HG03066 (cell line): ENCODE results near the gene B3GALT5.

Source experiments
- ATAC-seq: cut with Tn5 transposase; IDR thresholded peaks from one replicate; pipeline ENCODE4 v1.9.1; 2021; ENCODE audit warnings: low read depth; ENCODE audit not compliant: unreplicated experiment

The B3GALT5 gene

DNA sequence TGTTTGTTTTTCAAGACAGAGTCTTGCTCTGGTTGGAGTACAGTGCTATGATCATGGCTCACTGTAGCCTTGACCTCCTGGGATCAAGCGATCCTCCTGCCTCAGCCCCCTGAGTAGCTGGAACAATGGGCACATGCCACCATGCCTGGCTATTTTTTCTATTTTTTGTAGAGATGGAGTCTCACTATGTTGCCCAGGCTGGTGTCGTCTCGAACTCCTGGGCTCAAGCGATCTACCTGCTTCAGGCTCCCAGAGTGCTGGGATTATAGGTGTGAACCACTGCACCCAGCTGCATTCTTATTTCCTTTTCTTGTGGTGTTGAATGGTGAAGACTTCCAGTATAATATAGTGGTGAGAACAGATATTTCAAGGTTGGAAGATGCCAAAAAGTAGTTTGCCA, 28.0 kb downstream of the B3GALT5 start:
- no peak for ATAC-seq

DNA sequence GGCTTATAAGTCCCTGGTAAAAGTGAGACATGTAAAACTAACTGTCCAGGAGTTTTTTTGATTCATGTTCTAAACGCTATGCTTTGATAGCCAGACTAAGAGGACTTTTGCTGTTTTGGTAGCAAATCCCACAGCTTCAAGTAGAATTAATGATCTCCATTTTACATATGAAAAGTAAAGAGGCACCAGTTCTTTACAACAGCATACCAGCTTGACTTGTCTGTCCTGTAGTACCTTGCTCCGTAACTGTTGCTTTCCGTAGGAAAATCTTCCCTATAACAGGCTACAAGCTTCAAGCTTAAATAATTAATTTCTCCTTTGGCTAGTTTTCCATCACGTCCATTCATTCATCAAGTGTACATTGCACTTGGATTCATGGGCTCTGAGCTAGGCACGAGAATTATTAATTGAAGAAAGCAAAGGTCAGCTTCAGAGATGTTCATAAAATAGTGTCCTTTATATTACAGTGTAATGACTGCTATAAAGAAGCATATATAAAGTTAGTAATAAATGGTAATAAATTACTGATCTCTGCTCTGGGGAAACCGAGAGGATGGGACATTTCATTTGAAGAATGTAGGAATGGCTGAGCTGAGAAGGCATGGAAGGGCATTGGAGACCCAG, 29.2 kb downstream of the B3GALT5 start:
- no peak for ATAC-seq

DNA sequence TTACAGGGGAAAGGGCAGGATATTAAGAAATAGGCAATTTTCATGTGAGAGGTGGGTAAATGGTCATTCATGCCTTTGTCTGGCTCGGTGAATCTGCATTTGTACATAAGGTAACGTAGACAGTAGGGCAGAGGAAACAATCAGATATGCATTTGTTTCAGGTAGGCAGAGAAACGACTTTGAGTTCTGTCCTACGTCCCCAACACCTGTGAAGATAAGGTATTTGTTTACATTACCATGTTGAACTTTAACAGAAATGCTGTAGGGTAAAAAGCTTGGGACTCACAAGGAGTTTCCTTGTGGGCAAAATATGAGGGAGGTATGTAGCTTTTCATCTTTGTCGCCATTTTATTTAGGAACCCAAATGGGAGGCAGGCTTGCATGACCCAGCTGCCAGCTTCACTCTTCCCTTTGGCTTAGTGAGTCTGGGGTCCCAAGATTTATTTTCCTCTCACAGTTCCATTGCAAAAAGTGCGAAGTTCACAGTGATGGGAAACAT, 31.4 kb downstream of the B3GALT5 start:
- no peak for ATAC-seq

DNA sequence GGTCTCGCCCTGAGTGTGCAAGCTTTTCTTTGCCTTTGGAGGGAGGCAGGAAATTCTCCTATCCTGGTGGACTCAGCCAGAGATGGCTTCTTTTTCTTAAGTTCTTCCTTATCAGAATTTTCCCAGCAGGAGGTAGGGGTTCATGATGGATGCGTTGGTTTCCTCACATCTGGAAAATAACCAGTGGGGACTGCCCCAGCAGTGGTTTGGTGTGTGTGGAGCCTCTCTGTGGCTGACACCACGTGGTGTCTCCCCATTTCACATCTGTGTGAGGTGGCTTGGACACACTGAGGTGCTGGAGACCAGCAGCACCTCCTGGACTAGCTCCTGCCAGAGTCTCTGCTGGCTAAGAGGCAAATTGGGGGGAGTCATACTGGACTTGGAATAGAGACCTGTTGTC, 32.6 kb downstream of the B3GALT5 start:
- ATAC-seq, result no peak

DNA sequence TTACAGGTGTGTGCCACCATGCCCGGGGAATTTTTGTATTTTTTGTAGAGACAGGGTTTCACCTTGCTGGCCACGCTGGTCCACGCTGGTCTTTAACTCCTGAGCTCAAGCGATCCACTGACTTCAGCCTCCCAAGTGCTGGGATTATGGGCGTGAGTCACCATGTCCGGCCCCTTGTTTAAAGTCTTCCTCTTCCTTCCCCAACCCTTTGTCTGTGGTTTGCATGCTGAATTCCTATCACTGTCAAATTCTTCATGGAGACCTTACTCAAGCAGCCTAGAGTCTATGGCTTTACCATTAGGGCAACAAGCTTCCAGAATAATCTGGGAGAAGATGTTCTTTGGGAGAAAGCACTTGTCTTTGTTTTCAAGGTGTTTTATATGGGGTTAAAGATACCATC, 34.7 kb downstream of the B3GALT5 start:
- ATAC-seq, result no peak

DNA sequence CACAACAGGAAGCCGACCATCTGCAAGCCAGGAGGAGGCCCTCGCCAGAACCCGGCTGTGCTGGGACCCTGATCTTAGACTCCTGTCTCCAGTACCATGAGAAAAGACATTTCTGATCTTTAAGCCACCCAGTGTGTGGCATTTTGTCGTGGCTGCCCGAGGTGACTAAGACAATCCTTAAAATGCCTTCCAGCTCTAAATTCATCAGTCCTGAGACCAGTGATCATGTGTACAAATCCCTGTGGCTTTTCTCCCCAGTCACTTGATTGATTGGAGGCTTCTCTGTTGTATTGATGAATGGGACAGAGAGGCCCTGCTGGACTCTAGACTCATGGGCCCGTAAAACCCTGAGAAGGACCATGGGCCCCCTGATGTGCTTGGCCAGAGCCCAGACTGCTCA, 36.1 kb downstream of the B3GALT5 start:
- ATAC-seq, result no peak

DNA sequence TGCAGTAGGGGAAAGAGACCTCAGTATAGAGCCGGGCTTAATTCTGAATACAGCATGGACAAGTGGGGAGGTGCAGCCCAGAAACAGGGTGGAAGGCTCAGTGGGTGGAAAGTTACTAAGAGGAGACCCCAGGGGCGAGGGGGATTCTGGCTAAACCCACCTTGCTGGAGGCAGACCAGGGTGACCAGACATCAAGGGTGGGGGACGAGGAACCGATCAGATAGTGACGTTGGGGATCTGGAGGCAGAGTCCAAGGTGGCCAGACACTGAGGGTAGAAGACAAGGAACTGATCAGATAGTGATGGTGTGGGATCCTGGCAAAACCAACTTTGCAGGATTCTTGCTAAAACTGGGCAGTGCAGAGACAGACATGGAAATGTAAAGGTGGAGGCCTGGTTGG, 36.8 kb downstream of the B3GALT5 start:
- ATAC-seq, result no peak

DNA sequence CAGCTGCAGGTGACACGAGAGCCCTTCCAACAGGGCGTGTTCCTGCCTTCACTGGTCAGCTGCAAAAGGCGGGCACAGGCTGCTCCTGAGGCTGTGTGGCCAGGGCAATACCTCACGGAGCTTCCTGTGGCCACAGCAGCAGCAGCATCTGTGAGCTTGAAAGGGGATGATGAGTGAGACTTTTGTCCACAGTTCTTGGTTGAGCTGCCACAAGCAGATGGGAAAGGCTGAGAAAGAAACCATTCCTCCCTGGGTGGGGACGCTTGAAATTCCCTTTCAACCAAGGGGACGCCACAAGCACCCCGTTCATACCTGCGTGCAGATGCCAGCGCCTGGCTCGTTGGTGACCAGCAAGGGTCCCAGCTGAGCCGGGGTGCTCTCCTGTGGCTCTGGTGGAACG, 37.6 kb downstream of the B3GALT5 start:
- no peak for ATAC-seq

DNA sequence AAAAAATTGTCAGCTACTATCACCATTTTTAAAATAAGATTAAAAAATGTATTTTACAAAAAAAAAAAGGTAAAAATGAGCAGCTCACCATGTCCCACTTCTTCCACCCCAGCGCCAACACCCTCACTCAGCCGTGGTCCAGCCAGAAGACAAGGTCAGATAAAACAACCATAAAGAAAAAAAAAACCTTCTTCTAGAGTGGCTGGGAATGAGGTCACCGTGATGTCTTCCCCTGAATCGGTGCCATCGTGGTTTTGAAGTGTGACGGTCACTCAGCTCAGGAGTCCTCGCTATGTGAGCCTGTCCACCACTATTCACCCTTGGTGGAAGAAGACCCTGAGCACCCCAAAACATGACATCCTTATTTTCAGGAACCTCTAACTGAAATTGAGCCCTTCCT, 38.1 kb downstream of the B3GALT5 start:
- no peak for ATAC-seq

DNA sequence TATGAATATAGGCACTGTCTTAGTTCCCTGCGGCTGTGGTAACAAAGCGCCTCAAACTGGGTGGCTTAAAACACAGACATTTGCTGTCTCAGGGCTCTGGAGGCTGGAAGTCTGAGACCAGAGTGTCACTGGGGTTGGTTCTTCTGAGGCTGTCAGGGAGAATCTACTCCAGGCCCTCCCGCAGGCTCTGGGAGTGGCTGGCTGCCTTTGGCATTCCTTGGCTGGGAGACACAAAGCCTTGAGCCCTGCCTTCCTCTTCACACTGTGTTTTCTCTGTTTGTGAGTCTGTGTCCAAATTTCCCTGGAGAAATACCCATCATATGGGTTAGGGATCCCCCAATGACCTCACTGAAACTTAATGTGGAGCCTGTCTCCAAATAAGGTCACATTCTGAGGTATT, 38.5 kb downstream of the B3GALT5 start:
- ATAC-seq, result no peak

DNA sequence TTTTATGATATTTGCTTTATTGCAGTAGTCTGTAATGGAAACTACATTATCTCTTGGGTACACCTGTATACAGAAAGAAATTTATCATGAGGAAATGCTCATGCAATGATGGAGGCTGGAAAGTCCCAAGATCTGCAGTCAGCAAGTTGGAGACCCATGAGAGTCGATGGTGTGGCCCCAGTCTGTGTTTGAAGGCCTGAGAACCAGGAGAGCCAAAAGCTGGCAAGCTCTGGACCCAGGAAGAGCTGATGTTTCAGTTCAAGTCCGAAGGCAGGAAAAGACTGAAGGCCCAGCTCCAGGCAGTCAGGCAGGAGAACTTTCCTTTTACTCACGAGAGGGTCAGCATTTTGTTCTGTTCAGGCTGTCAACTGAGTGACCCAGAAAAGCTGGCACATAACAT, 42.2 kb downstream of the B3GALT5 start:
- ATAC-seq, result no peak

DNA sequence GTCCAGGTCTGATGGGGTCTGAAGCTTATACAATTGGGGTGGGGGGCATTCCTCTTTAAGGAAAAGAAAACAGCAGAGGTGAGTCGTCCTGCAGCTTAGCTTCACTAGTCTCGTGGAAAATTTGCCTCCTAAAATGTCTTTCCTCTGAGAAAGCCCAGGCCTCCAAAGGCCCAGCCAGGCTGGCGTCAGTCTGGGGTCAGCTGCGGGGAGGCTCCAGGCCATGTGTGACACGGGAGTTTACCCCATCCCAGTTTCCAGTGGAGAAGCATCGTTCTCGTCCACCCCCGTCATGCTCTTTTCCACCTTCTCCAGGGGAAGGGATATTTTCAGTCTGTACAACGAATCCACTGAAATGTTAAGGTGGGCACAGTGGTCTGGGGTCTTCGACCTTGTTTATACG, 42.8 kb downstream of the B3GALT5 start:
- no peak for ATAC-seq

DNA sequence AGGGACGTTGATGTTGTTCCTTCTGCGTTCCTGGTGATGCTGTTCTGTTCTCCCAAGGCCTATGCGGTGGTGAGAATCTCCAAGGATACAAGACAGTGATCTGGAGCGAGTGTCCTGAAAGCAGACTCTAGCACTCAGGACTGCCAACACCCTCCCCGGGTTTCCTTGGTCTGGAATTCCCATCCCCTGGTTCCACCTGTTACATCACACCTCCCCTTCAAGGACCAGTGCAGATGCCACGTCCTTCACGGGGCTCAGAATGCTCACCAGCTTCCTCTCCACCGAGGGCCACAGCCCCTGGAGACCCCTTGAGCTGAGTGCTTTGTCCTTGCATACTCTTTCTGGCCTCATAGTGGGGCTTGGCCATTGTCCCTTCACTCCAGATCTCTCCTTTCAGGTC, 43.5 kb downstream of the B3GALT5 start:
- ATAC-seq, result no peak

DNA sequence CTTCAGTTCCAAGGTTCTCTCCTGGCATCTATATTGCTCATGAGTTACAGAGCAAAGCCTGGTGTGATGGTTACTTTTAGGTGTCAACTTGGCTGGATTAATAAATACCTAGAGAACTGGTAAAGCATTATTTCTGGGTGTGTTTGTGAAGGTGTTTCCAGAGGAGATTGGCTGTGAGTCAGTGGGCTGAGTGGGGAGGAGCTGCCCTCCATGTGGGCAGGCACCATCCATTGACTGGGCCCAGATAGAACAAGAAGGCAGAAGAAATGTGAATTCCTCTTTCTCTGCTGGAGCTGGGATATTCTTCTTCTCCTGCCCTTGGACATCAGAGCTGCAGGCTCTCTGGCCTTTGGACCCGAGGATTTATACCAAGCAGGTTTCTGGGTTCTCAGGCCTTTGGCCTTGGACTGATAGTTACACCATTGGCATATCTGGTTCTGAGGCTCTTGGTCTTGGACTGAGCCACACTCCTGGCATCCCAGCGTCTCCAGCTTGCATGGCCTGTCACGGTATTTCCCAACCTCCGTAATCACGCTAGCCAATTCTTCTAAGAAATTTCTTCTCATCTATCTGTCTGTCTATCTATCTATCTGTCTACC, 44.5 kb downstream of the B3GALT5 start:
- no peak for ATAC-seq

DNA sequence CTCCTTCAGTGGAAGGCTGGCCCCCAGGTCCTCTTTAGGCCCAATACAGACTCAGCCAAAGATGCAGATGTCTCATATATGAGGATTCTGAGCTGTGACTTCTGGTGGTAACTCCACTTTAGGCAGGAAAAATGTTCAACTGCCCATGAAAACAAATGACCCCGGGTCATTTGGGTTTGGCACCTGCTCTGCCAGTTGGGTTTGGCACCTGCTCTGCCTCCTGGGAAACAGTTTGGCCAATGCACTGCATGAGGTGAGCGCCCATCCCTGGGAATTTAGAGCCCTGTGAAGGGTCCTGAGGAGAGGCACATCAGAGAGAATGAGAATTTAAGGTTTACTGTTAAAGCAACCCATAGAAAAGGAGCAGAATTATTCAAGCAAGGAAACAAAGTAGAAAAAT, 45.3 kb downstream of the B3GALT5 start:
- no peak for ATAC-seq

DNA sequence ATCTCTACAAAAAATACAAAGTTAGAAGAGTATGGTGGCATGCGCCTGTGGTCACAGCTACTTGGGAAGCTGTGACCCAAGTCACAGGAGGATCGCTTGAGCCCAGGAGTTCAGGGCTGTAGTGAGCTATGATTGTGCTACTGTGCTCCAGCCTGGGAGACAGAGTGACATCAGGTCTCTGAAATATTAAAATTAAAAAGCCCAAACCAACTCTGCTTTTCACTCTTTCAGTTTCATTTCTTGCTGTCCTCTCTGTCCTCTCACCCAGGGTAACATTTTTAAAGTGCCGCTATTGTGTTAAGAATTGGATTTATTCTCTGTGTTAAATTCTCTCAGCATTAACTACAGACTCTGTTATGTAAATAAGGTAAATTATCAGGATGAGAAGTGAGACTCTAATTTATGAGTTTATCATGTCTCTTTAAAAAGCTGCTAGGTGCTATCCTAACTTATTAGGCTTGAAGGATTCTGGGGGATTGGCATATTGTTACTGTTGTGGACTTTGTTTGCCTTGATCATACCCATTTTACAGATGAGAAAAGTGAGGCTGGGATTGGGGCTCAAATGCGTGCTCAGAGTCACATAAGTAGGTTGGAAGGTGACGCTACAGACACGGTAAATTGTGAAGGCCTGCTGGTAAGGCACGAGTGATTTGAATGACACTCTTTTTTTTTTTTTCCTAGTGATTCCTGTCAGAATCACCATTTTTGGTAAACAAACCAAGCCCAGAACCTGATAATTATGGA, 46.5 kb downstream of the B3GALT5 start:
- no peak for ATAC-seq

DNA sequence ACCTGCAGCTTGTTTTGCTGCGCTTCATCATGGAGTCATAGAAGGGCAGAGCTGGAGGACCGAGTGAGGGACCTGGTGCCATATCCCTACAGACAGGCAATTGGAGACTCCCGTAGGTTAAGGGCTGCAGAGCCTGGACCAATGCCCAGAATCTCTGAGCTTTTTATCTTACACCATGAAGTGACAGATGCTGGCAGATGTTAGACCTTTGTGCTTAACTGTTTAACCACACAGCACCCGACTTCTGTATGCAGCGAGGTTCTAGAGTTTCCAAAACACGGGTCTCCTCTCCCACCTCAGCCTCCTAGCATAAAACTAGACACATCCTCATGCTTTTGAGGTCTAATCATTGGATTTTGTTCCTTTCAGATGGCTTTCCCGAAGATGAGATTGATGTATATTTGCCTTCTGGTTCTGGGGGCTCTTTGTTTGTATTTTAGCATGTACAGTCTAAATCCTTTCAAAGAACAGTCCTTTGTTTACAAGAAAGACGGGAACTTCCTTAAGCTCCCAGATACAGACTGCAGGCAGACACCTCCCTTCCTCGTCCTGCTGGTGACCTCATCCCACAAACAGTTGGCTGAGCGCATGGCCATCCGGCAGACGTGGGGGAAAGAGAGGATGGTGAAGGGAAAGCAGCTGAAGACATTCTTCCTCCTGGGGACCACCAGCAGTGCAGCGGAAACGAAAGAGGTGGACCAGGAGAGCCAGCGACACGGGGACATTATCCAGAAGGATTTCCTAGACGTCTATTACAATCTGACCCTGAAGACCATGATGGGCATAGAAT, 47.6 kb downstream of the B3GALT5 start:
- ATAC-seq, result no peak

DNA sequence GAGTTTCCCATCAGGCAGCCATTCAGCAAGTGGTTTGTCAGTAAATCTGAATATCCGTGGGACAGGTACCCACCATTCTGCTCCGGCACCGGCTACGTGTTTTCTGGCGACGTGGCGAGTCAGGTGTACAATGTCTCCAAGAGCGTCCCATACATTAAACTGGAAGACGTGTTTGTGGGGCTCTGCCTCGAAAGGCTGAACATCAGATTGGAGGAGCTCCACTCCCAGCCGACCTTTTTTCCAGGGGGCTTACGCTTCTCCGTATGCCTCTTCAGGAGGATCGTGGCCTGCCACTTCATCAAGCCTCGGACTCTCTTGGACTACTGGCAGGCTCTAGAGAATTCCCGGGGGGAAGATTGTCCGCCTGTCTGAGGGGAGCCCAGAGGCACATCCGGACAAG, 48.4 kb downstream of the B3GALT5 start:
- ATAC-seq, result no peak

DNA sequence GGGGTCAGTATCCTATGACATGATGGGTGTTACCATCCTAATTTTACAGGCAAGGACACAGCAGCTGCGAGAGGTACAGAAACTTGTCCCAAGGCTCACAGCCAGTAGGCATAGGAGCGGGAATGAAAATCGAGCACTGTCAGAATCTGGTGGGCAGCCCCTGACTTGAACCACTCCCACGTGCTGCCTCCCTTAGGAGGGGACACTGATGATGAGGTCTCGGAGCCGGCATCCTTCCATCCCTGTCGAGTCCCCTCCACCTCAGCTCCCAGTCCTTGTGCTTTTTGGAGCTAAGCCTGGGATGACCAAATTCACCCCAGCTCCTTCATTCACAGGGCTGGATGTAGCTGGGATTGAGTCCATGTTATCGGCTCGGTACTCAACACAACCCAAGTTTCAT, 49.0 kb downstream of the B3GALT5 start:
- ATAC-seq, result no peak

DNA sequence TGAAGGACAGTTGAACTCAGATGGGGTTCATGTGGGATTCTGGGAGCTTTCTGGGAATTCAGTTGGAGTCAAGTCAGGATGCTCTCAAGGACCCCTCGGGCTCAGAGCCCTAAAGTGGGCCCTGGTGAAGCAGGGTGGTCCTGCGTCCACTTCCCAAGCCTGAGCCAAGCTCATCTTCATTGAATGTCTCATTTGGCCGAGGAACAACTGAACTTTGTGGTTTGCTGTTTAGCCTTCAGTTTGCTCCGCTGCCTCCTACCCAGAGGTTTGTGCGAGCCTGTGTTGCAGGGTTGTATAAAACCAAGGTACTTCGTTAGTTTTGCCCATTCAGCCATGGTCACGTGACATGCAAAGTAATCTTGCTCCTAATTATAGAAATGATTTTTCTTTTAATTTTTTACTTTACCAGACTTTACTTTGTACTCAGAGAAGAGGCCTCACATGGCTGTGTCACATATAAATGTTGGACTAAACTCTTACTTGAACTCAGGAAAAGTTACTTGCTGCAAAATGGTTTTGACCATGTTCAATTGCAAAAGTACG, 49.7 kb downstream of the B3GALT5 start:
- no peak for ATAC-seq

DNA sequence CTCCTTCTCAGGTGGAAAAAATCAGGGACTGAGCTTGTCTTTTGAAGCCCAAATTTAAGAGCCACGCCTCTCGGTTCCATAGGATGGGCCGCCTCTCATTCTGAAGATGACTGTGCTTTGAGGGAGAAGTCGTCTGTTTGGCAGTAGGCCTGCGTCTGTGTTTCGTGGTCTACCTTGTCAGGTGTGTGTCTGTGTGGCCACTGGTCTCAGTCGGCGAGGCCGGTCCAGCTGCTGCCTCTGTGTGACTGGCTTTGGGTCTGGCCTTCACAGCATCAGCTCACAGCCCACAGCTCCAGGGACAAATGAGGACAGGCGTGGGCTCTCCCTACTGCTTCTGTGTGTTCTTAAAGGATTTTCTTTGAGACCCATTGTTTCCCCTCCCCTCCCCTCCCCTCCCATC, 50.3 kb downstream of the B3GALT5 start:
- no peak for ATAC-seq
